ENCODE results near the gene KIF20B. TPM values are rescaled to one million over a fixed set of nuclear protein-coding genes. Genes with fewer than 3 reads are reported as not detected.

KIF20B gene
- polyA plus RNA-seq, 1 donor (not counting 4 experiments of a cell fraction or from before 2014, with no cell fraction given), result 9.2 TPM

GRCh38 chr10:89699581-89700064 lies 1.8 kb upstream of the KIF20B start:
- DNase-seq (ENCODE audit: low read depth, low spot score), result no peak
- Histone ChIP-seq H3K27ac (ENCODE audit: control insufficient read depth, insufficient read depth, low read length) (no peak overlapping the region), H3K9me1 (ENCODE audit: control insufficient read depth, extremely low read depth, insufficient read depth, low read length) (no peaks in the 10 kb centered on the region)

GRCh38 chr10:89700923-89701241 lies 508 bp upstream of the KIF20B start:
- peaks cover 39% of the 10 kb centered on the region for H3K79me2 ChIP-seq (ENCODE audit: control insufficient read depth, insufficient read depth, low read length)
- H4K20me1 ChIP-seq (ENCODE audit: control insufficient read depth, extremely low read depth, insufficient read depth, low read length), result no peaks in the 10 kb centered on the region
- H3K27me3 ChIP-seq (ENCODE audit: control insufficient read depth, extremely low read depth, insufficient read depth, low read length), result no peaks in the 10 kb centered on the region
- FAIRE-seq (no peak), DNase-seq (ENCODE audit: low read depth, low spot score) (no peak)
- H3K36me3 ChIP-seq (ENCODE audit: control insufficient read depth in 2 of 2, extremely low read depth in 1 of 2, insufficient read depth in 2 of 2, low read length in 2 of 2), result peaks cover 0 to 4% of the 10 kb centered on the region in 2 experiments
- peaks cover 22% of the 10 kb centered on the region for H3K4me1 ChIP-seq (ENCODE audit: control insufficient read depth, extremely low read depth, insufficient read depth, low read length)
- H3K9me3 ChIP-seq (ENCODE audit: control insufficient read depth, low read depth, low read length), result no peaks in the 10 kb centered on the region
- H3K9me1 ChIP-seq (ENCODE audit: control insufficient read depth, extremely low read depth, insufficient read depth, low read length), result no peaks in the 10 kb centered on the region
- TF ChIP-seq EZH2 (IDR thresholded peaks at IDR 0.05; ENCODE audit: low read length) (no peak), CTCF (optimal IDR thresholded peaks at IDR 0.05 in 1 of 3, IDR thresholded peaks at IDR 0.05 in 1 of 3, conservative IDR thresholded peaks at IDR 0.05 in 1 of 3; ENCODE audit: extremely low read depth in 1 of 3, insufficient read depth in 2 of 3, low read length in 3 of 3) (no peak)
- peak overlapping the region; percentile 97 for H3K27ac ChIP-seq (ENCODE audit: control insufficient read depth, insufficient read depth, low read length)
- peak overlapping the region; percentile 76 for H3K4me2 ChIP-seq (ENCODE audit: control insufficient read depth, extremely low read depth, insufficient read depth, low read depth, low read length)
- peak overlapping the region; percentile 93 for H3K9ac ChIP-seq (ENCODE audit: control insufficient read depth, extremely low read depth, insufficient read depth, low read length)
- dilution Hi-C loops (cut with MboI; ENCODE audit: extremely low pct_ligation_motif_present, low sequenced_read_pairs), result no loop called here
- H2AFZ ChIP-seq (ENCODE audit: control insufficient read depth, low read length), result peak overlapping the region; percentile 96
- peak overlapping the region; percentile 53 to 95 (median 81) for H3K4me3 ChIP-seq (ENCODE audit: control insufficient read depth in 2 of 3, extremely low read depth in 1 of 3, insufficient read depth in 2 of 3, low read depth in 1 of 3, low read length in 3 of 3)

More at GRCh38 chr10:89699581-89700064, 1.8 kb upstream of the KIF20B start:
- no peaks in the 10 kb centered on the region for H4K20me1 ChIP-seq (ENCODE audit: control insufficient read depth, extremely low read depth, insufficient read depth, low read length)
- H3K36me3 ChIP-seq (ENCODE audit: control insufficient read depth in 2 of 2, extremely low read depth in 1 of 2, insufficient read depth in 2 of 2, low read length in 2 of 2), result no peaks in the 10 kb centered on the region
- no peak for FAIRE-seq
- H3K4me1 ChIP-seq (ENCODE audit: control insufficient read depth, extremely low read depth, insufficient read depth, low read length), result peaks cover 21% of the 10 kb centered on the region
- H2AFZ ChIP-seq (ENCODE audit: control insufficient read depth, low read length), result no peak overlapping the region
- dilution Hi-C loops (cut with MboI; ENCODE audit: extremely low pct_ligation_motif_present, low sequenced_read_pairs), result no loop called here
- H3K9me3 ChIP-seq (ENCODE audit: control insufficient read depth, low read depth, low read length), result no peaks in the 10 kb centered on the region
- TF ChIP-seq EZH2 (IDR thresholded peaks at IDR 0.05; ENCODE audit: low read length) (no peak), CTCF (optimal IDR thresholded peaks at IDR 0.05 in 1 of 3, IDR thresholded peaks at IDR 0.05 in 1 of 3, conservative IDR thresholded peaks at IDR 0.05 in 1 of 3; ENCODE audit: extremely low read depth in 1 of 3, insufficient read depth in 2 of 3, low read length in 3 of 3) (no peak)
- no peaks in the 10 kb centered on the region for H3K27me3 ChIP-seq (ENCODE audit: control insufficient read depth, extremely low read depth, insufficient read depth, low read length)
- no peak overlapping the region for H3K4me2 ChIP-seq (ENCODE audit: control insufficient read depth, extremely low read depth, insufficient read depth, low read depth, low read length)
- no peak overlapping the region for H3K9ac ChIP-seq (ENCODE audit: control insufficient read depth, extremely low read depth, insufficient read depth, low read length)
- no peak overlapping the region for H3K4me3 ChIP-seq (ENCODE audit: control insufficient read depth in 2 of 3, extremely low read depth in 1 of 3, insufficient read depth in 2 of 3, low read depth in 1 of 3, low read length in 3 of 3)
- peaks cover 27% of the 10 kb centered on the region for H3K79me2 ChIP-seq (ENCODE audit: control insufficient read depth, insufficient read depth, low read length)

All from keratinocyte (primary cell).